GM23248 (cell line): ENCODE results near the gene STARD13. TPM values are rescaled to one million over a fixed set of nuclear protein-coding genes. Genes with fewer than 3 reads are reported as not detected.
A peak's percentile ranks its signal among the peaks of the same experiment; 100 is the strongest.

Source experiments
- DNase-seq: peaks from one replicate; pipeline ENCODE4 v3.0.0-alpha.2; 2015
- H2AFZ ChIP-seq: fragments of 200-600 bp; sonication (generic); 2 replicates; pipeline ENCODE4 v1.6.1; 2016; ENCODE audit warnings: antibody characterized with exemption
- H3F3A ChIP-seq: fragments of 200-600 bp; sonication (generic); 2 replicates; pipeline ENCODE4 v1.6.1; 2016; ENCODE audit warnings: mild to moderate bottlenecking, antibody characterized with exemption, mixed run types; ENCODE audit not compliant: insufficient read depth
- H3K27ac ChIP-seq: fragments of 200-600 bp; sonication (generic); 2 replicates; pipeline ENCODE4 v1.5.1; 2016; ENCODE audit warnings: mild to moderate bottlenecking
- H3K27me3 ChIP-seq: fragments of 200-600 bp; sonication (generic); replicated peaks from 2 replicates; pipeline ENCODE4 v1.6.1; 2016; ENCODE audit warnings: mild to moderate bottlenecking; ENCODE audit not compliant: insufficient read depth
- H3K36me3 ChIP-seq: fragments of 200-600 bp; sonication (generic); 2 replicates; pipeline ENCODE4 v1.6.1; 2016; ENCODE audit warnings: low read depth, mild to moderate bottlenecking
- H3K4me1 ChIP-seq: fragments of 200-600 bp; sonication (generic); 2 replicates; pipeline ENCODE4 v1.6.1; 2016; ENCODE audit warnings: mild to moderate bottlenecking; ENCODE audit not compliant: insufficient read depth
- H3K4me2 ChIP-seq: fragments of 200-600 bp; sonication (generic); one replicate; pipeline ENCODE4 v1.6.1; 2016; ENCODE audit warnings: mild to moderate bottlenecking; ENCODE audit not compliant: unreplicated experiment
- H3K4me3 ChIP-seq: fragments of 200-600 bp; sonication (generic); 2 replicates; pipeline ENCODE4 v1.5.1; 2016; ENCODE audit warnings: mild to moderate bottlenecking
- H3K79me2 ChIP-seq: fragments of 200-600 bp; sonication (generic); 2 replicates; pipeline ENCODE4 v1.6.1; 2016; ENCODE audit warnings: mild to moderate bottlenecking; ENCODE audit not compliant: insufficient read depth
- H3K9ac ChIP-seq: fragments of 200-600 bp; sonication (generic); 2 replicates; pipeline ENCODE4 v1.6.1; 2016; ENCODE audit warnings: mild to moderate bottlenecking
- H3K9me2 ChIP-seq: fragments of 200-600 bp; sonication (generic); 2 replicates; pipeline ENCODE4 v1.6.1; 2016; ENCODE audit warnings: mixed run types, mild to moderate bottlenecking, moderate library complexity; ENCODE audit not compliant: insufficient read depth
- H3K9me3 ChIP-seq: fragments of 200-600 bp; sonication (generic); one replicate; pipeline ENCODE4 v1.6.1; 2017; ENCODE audit warnings: low read depth
- H4K20me1 ChIP-seq: fragments of 200-600 bp; sonication (generic); 2 replicates; pipeline ENCODE4 v1.6.0; 2016; ENCODE audit not compliant: insufficient read depth
- EZH2 ChIP-seq: fragments of 200-600 bp; sonication (generic); IDR thresholded peaks from 2 replicates; pipeline ENCODE4 v1.6.1; 2018; ENCODE audit warnings: antibody characterized with exemption, mild to moderate bottlenecking; ENCODE audit not compliant: insufficient read depth, poor library complexity, severe bottlenecking
- EZH2phosphoT487 ChIP-seq: fragments of 200-600 bp; sonication (generic); IDR thresholded peaks from 2 replicates; pipeline ENCODE4 v1.6.1; 2018; ENCODE audit warnings: antibody characterized with exemption, moderate library complexity, mild to moderate bottlenecking, low read depth; ENCODE audit not compliant: insufficient read depth
- WGBS, 2 experiments: methylation state at CpG; one replicate each; pipeline ENCODE4 v1.1.6; 2015 to 2017; ENCODE audit warnings: low lambda C conversion rate in 2 of 2, low coverage in 1 of 2; ENCODE audit errors: missing lambda C conversion rate in 2 of 2; 5-methylcytosine and 5-hydroxymethylcytosine counted together
- in situ Hi-C: fragments of 300-500 bp; cut with MboI; formaldehyde crosslinking; loops from 2 replicates; pipeline ENCODE4 v1.15.0; 2020
- polyA plus RNA-seq: library from polyadenylated mRNA; unstranded; fragments of >200 nt; fragmentation: Nextera tagmentation; extraction: Ambion mirVana; gene quantifications from 2 replicates; pipeline ENCODE4 v1.2.1, GENCODE V29; 2016
- total RNA-seq: library from RNA; depleted of rRNA; stranded (reverse); fragments of >200 nt; shearing (Covaris generic); gene quantifications from 2 replicates; pipeline ENCODE4 v1.2.3, GENCODE V29; 2014

STARD13 gene
- total and polyA plus RNA-seq, 2 experiments from 2014 or later: 13.8 to 16.6 TPM

DNA sequence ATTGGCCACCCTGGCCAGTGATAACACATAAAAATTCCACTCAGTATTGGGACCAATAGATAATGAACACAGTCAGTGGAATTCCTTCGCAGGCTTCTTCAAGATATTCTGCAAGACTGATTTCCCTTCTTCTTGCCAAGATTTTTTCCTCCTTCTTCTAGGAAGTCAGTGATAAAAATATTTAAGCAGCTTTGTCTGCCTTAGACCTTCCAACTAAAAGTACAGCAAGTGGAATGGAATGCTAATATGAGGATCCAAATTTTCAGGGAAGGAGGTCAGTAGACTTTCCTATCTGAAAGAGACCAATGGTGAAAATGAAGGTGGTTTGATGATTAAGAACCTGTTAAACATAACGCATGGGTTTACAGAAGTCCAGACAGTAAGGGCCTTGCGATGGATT, 9.6 kb downstream of the STARD13 start:
- Histone ChIP-seq H2AFZ (no peak overlapping the region), H3K27ac (peak overlapping the region; percentile 35), H3K36me3 (peaks cover 17% of the 10 kb centered on the region; the same call in 1 of the 2 replicates), H3K4me2 (peak overlapping the region; percentile 35), H3K79me2 (peaks cover 94% of the 10 kb centered on the region), H3K9me2 (no peaks in the 10 kb centered on the region), H3K27me3 (no peaks in the 10 kb centered on the region), H4K20me1 (no peaks in the 10 kb centered on the region), H3K4me1 (peaks cover 95% of the 10 kb centered on the region), H3F3A (peaks cover 76% of the 10 kb centered on the region), H3K4me3 (no peak overlapping the region), H3K9ac (no peak overlapping the region), H3K9me3 (no peaks in the 10 kb centered on the region)
- TF ChIP-seq EZH2: no peak
- TF ChIP-seq EZH2phosphoT487: no peak
- in situ Hi-C loops: no loop called here
- WGBS, 2 experiments: 63 to 68% methylated on average over 3 of the region's 3 CpGs
- peak; percentile 71 for DNase-seq

DNA sequence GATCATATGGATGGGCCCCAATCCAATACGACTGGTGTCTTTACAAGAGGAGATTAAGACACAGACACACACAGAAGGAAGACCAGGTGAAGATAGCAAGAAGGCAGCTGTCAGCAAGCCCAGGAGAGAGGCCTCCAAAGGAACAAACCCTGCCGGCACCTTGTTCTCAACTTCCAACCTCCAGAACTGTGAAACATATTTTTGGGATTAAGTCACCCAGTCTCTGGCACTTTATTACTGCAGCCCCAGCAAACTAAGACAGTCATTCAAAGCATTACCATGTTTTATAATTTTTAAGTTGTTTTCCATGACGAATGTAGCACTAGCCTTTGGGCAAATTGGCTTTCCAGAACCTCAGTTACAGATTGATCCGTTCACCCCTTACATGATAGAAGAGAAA, 11.3 kb downstream of the STARD13 start:
- Histone ChIP-seq H3K79me2 (peaks cover 96% of the 10 kb centered on the region), H3K9ac (no peak overlapping the region), H3K36me3 (peaks cover 21% of the 10 kb centered on the region; the same call in 1 of the 2 replicates), H2AFZ (no peak overlapping the region), H3K4me1 (peaks cover 82% of the 10 kb centered on the region), H3K27ac (peak overlapping the region; percentile 35; the same call in 1 of the 2 replicates), H3K9me3 (no peaks in the 10 kb centered on the region), H4K20me1 (no peaks in the 10 kb centered on the region), H3K4me3 (no peak overlapping the region), H3K9me2 (no peaks in the 10 kb centered on the region), H3K4me2 (no peak overlapping the region), H3K27me3 (no peaks in the 10 kb centered on the region), H3F3A (peaks cover 60% of the 10 kb centered on the region)
- WGBS, 2 experiments: 76 to 77% methylated on average over 4 of the region's 4 CpGs
- DNase-seq: peak; percentile 38
- TF ChIP-seq EZH2phosphoT487: no peak
- no peak for TF ChIP-seq EZH2
- in situ Hi-C loops: no loop called here

GRCh38 chr13:33272531-33273124, 12.9 kb downstream of the STARD13 start:
- 80 to 82% methylated on average over 7 of the region's 7 CpGs for WGBS, 2 experiments
- Histone ChIP-seq H2AFZ (no peak overlapping the region), H3K36me3 (peaks cover 29% of the 10 kb centered on the region; the same call in 1 of the 2 replicates), H3K9me2 (no peaks in the 10 kb centered on the region), H3K9me3 (no peaks in the 10 kb centered on the region), H3K9ac (no peak overlapping the region), H3K27ac (no peak overlapping the region), H3K79me2 (peaks cover 96% of the 10 kb centered on the region), H3F3A (peaks cover 43% of the 10 kb centered on the region), H4K20me1 (no peaks in the 10 kb centered on the region), H3K4me2 (no peak overlapping the region), H3K4me3 (no peak overlapping the region), H3K27me3 (no peaks in the 10 kb centered on the region), H3K4me1 (peaks cover 66% of the 10 kb centered on the region)
- in situ Hi-C loops: no loop called here
- TF ChIP-seq EZH2phosphoT487 (no peak), EZH2 (no peak)
- DNase-seq: peak; percentile 56

- no peak for DNase-seq
- TF ChIP-seq EZH2phosphoT487 (no peak), EZH2 (no peak)
- Histone ChIP-seq H4K20me1 (no peaks in the 10 kb centered on the region), H3K79me2 (peaks cover 96% of the 10 kb centered on the region), H2AFZ (no peak overlapping the region), H3K4me3 (no peak overlapping the region), H3K9ac (no peak overlapping the region), H3K27me3 (no peaks in the 10 kb centered on the region), H3K9me3 (no peaks in the 10 kb centered on the region), H3K9me2 (no peaks in the 10 kb centered on the region), H3K36me3 (peaks cover 23% of the 10 kb centered on the region; the same call in 1 of the 2 replicates), H3K4me1 (peaks cover 57% of the 10 kb centered on the region), H3F3A (peaks cover 35% of the 10 kb centered on the region), H3K4me2 (no peak overlapping the region), H3K27ac (no peak overlapping the region)
- WGBS, 2 experiments: 70 to 82% methylated on average over 4 of the region's 4 CpGs
- in situ Hi-C loops: no loop called here
Measured at GRCh38 chr13:33271759-33272158, 13.8 kb downstream of the STARD13 start.
